Liver (tissue), 3 donors: ENCODE data around the gene SLAIN1.

Experiments used
- CTCF ChIP-seq: fragments of 150-350 bp; IDR thresholded peaks from 2 replicates; pipeline ENCODE4 v1.5.1; 2017; ENCODE audit warnings: improper control_type of control experiment, low read depth, low read length; ENCODE audit not compliant: missing input control
- HNF4G ChIP-seq: IDR thresholded peaks from 2 replicates; pipeline ENCODE4 v1.6.1; 2016; ENCODE audit warnings: antibody characterized with exemption
- donor health status: healthy.
- donor health status: healthy.

DNA sequence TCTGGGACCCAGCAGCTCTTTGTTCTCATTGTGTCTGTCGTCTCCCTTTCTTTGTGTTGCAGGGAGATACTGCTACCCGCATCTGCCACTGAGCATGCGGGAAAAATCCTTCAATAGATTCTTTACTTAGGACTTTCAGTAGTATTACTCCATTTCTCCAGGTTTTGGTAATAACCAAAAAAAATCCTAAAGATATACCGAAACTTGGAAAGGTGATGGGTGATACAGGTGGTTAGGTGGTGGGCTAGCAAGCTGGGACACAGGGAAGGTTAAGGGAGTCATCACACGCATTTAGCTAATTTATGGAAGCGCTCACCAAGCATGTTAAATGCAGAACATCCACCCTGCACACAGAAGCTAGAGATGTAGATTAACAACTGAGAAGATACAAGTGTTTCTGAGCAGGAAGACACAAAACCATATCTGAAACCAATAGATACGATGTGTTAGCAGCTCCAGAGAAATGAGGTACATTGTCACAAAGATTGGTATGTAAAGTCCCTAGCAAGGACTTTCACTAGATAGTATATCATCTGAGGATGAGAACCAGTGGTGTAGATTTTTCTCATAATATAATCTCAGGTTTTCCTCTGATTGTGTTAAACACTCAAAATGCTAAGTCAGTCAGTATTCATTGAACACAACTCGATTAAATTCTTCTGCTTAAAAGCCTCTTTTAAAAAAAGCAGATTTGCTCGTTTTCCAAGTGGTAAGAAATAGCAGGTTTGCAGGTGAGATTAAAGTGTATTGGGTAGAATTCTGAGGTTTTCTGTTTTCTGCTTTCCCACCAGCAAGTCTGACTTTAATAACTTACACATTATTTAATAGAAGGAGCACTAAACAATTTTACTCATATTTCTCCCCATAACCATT, 1.2 kb upstream of the SLAIN1 start:
- no peak for TF ChIP-seq HNF4G
- no peak for TF ChIP-seq CTCF
